Measurements from ENCODE around the gene VANGL2. TPM values are rescaled to one million over a fixed set of nuclear protein-coding genes. Genes with fewer than 3 reads are reported as not detected.
"Not testable (repeated sequence)": the region's sequence is repeated elsewhere in the genome, so short reads cannot be mapped to it uniquely, and the experiment has no call there.

Gene VANGL2
- total RNA-seq, 1 donor from 2014 or later: 6.9 TPM

DNA sequence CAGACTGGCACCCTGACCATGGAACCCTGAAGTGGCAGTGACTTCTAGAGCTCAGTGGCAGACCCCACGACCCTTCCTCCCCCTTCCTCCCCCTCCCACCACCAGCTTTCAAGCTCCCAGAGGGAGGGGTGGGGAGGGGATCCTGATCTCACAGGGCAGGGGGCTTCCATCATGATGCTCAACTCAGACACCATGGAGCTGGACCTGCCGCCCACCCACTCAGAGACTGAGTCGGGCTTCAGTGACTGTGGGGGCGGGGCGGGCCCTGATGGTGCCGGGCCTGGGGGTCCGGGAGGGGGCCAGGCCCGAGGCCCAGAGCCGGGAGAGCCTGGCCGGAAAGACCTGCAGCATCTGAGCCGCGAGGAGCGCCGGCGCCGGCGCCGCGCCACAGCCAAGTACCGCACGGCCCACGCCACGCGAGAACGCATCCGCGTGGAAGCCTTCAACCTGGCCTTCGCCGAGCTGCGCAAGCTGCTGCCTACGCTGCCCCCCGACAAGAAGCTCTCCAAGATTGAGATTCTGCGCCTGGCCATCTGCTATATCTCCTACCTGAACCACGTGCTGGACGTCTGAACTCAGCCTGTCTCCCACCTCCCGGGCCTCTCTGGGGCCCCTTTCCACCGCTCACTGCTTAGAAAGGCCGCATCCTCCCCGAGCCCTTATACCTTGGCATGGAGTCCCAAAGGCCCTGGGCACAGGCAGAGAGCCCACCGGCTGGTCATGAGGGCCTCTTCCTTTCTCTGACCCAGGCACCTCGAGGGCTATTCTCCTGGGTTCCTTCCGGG, 29.6 kb upstream of the VANGL2 start:
- DNase-seq: no peak

DNA sequence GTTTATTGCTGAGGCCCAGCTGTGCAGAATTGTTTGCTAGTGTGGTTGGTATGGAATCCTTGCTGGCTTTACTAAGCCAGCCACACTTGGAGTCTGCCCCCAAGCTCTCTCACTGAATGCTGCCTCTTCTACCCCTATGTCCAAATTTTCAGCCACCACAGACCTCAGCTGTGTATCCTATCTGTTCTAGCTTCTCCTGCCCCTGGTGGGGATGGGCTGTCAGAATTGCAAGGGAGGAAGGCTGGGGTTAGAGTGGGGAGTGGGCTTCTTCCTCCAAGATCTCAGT, 29.1 kb upstream of the VANGL2 start:
- DNase-seq: no peak

DNA sequence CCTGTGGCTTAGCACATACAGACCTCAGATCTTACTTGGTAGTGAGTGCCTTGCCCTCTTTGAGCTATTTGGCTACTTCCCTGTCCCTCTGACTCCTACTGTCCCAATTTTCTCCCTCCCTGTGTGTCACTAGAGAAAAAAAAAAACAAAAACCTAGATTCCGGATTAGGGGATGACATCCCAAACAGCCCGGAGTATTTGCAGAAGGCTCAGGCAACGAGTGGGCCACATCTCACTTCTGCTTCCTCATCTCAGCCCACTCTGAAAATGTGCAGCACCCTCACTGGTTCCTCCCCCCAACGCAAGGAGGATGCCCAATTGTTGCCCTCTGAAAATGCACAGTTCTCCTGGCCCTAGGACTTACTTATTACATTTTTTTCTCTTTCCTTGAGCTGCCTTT, 28.6 kb upstream of the VANGL2 start:
- no peak for DNase-seq

DNA sequence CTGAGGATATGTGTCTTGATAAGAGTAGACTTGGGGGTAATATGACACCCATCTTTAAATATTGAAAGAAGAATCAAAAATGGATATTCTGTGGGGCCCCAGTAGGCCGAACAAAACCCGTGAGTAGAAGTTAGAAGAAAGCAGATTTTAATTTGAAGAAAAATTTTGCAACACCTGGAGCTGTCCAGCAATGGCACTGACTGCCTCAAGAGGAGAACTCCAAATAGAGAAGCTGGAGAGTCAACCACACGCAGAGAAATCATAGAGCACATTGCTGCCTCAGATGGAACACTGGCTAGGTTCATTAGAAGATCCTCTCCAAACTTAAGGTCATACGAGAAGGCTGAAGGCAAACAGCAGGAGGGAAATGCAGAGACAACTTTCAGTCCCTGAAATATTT, 26.7 kb upstream of the VANGL2 start:
- DNase-seq: no peak

DNA sequence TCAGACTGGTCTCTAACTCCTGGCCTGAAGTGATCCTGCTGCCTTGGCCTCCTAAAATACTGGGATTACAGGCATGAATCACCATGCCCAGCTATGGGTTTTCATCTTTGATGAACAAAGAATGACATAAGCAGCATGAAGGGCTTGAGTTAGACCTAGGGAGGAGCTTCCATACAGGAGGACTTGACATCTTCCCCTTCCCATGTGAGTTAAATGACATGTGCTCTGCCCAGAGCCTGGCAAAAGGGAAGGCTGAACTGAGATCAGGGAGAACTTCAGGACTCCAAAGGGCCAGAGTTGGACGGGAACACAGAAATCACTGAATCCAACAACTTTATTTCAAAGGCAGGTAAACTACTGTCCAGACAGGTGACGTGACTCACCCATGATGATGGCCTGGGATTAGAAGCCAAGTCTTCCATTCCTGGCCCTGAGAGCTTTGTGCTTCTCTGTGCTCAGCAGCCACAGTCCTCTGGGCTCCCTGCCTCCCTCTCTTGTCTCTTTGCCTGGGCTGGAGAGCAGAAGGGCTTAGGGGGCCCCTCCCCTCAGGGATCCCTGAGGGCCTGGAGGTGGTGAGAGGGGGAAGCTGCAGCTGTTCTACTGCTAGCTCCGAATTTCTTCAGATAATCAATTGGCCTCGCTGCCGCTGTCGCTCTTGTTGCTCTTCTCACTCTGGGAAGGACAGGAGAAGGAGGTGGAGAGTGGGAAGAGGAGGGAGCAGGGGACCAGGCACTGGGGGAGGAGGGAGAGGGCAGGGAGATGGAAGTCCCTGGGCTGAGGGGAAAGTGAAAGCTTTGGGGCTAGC, 25.9 kb upstream of the VANGL2 start:
- peak; percentile 95 for DNase-seq

DNA sequence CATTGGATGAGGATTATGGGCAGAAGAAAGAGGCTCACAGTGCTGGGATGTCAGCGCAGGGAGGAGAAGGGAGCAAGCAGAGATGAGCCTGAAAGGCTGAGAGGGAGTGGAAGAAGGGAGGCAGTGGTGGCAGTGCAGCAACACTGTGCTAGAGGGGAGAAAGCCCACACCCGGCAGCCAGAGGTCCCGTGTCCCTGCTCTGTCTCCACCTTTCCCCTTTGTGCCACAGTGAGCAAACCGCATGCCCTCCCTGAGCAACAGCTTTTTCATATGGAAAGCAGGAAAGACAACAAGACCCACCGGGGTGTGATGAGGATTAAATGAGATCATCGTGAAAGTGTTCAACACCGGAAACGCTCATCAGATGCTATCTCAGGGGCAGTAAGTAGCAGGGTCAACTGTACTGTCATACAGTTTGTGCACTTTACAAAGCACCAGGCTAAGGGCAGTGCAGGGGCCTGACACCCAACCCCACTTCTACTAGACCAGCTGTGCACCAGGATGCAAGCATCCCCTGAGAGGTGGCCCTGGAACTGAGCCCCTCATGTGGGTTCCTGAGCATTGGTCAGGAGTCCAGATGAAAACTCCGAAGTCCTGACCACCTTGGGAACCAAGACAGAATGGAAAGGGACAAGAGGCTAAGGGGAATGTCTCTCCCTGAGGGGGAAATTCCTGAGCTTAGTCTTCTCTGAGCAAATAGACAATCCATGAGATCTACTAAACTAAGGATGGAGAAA, 24.4 kb upstream of the VANGL2 start:
- DNase-seq: no peak

DNA sequence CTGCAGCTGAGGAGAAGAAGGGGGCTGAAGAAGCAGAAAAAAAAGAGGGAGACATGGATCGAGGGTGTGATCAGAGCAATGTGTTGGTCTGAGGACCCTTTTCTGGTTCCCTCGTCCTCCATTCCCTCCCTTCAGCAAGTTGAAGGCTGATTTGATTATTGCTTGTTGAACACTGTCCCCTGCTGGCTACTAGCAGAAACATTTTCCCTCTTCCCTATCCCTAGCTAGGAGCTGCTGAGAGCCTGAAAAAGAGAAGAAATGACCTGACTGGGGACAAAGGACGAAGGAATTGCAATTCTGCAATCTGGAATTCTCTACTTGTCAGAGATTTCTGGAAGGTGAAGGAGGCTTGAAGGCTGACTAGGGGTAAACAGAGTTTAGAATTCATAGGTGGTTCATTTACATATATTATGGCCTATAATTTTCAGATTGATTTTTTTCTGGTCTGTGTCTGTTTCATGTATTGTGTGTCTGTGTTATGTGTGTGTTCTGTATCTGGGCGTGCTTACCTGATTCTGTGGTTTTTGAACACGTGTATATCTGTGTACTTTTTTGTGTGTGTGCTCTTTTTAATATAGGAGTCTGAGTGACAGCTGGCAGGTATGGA, 23.7 kb upstream of the VANGL2 start:
- peak; percentile 89 for DNase-seq

DNA sequence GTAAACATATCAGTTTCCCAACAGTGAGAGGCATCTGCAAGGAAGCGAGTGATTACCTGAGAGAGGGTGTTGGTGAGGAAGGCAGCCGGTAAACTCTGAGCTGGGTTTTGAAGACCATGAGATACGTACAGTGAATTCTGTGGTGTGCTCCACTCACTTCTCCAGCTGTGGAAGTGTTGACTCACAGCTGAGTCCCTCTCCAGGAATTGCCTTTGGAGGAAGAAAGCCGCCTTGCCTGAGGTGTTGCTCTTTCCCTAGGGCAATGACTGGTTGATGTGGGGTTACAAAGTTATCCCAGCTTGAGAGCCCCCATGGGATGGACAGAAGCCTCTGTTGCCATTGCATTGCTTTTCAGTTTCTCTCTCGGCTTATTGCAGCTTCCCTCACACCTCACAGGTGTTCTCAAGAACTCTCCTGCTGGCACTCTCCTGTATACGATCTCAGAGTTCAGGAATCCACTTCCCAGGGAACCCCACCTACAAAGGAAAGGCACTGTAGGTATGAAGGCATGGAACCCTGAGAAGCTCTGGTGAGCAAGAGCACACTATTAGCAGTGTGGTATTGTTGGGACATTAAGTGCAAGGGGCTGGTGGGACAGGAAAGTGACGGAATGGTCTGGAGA, 22.7 kb upstream of the VANGL2 start:
- no peak for DNase-seq

DNA sequence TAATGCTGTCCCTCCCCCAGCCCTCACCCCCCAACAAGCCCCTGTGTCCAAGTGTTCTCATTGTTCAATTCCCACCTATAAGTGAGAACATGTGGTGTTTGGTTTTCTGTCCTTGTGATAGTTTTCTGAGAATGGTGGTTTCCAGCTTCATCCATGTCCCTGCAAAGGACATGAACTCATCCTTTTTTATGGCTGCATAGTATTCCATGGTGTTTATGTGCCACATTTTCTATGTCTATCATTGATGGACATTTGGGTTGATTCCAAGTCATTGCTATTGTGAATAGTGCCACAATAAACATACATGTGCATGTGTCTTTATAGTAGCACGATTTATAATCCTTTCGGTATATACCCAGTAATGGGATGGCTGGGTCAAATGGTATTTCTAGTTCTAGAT, 15.6 kb upstream of the VANGL2 start:
- DNase-seq: not testable (repeated sequence)

DNA sequence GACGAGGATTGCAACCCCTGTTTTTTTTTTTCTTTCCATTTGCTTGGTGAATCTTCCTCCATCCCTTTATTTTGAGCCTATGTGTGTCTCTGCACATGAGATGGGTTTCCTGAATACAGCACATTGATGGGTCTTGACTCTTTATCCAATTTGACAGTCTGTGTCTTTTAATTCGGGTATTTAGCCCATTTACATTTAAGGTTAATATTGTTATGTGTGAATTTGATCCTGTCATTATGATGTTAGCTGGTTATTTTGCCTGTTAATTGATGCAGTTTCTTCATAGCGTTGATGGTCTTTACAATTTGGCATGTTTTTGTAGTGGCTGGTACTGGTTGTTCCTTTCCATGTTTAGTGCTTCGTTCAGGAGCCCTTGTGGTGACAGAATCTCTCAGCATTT, 12.0 kb upstream of the VANGL2 start:
- not testable (repeated sequence) for DNase-seq

DNA sequence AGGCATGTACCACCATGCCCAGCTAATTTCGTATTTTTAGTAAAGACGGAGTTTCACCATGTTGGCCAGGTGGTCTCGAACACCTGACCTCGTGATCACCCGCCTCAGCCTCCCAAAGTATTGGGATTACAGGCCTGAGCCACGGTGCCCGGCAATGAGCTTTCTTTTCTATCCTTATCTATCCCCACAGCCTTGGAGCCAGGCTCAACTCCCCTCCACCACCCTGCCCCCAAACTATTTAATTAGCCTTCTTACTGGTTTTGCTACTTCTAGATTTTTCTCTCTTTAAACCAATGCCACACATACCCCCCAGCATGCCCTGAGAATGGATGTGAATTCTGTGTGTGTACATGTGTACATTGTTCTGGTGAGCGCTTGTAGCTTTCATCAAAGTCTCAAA, 5.7 kb upstream of the VANGL2 start:
- no peak for DNase-seq

DNA sequence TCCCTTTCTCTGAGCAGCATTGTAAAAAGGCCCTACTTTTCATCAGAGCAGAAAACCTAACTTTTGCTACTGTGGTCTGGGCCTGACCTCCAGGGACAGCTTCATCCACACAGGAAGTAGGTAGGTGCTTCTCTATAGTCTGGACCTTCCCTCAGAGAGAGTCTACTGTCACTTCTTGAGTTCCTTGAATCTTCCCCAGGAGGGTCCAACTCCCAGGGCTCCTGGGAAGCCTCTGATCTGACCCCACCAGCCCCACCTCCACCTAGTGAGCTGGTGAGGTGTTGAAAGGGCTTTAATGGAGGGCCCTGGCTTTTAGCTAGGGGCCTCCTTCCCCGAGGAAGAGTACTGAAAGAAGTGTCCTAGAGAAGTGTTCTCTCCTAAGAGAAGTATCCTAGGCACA, 2.7 kb upstream of the VANGL2 start:
- no peak for DNase-seq

DNA sequence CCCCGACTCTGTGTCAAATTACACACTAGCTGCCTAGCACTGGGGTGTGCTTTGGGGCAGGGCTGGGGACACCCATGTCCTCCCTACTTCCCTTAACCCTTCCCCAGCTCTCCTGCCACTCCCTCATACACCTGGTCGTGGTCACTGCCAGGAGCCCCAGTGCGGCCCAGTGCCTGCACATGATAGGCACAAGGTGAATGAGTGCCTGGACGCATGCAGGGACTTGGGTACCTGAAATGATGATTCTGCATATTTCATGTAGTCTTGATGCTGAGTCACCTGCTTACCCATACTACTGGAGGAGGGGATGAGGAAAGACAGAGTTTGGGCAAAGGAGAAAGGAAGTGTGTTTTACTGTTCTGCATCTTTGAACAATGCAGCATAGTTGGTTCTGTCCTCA, 1.5 kb upstream of the VANGL2 start:
- DNase-seq: no peak

DNA sequence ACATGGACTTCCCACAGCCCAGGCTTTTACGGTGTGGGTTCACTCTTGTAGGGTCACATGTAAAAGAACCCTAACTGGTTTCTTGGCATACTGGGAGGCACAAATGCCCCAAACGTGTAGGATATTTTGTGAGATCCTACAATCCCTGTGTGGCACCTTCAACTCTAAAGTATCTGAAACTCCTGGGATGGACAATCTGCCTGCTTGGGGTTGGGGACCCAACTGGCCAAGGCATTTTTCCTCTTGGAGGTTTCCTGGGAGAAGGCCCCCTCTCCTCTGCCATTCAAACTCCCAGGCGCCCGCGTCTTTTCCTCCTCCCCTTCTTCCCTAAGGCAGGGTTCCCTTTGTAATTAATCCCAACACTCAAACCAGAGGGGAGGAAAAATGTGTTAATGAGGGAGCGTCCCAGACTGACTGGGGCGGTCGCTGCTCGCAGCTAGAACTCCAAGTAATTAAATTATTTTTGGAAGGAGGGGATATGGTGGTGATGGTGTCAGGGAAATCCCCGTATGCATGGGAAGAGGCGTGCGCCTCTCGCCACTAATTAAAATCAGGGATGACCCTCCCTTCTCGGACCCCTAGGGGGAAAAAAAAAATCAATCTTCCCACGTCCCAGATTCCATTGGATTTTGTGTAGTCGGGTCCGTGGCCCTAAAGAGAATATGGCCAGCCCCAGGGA, 681 bp upstream of the VANGL2 start:
- DNase-seq: no peak

DNA sequence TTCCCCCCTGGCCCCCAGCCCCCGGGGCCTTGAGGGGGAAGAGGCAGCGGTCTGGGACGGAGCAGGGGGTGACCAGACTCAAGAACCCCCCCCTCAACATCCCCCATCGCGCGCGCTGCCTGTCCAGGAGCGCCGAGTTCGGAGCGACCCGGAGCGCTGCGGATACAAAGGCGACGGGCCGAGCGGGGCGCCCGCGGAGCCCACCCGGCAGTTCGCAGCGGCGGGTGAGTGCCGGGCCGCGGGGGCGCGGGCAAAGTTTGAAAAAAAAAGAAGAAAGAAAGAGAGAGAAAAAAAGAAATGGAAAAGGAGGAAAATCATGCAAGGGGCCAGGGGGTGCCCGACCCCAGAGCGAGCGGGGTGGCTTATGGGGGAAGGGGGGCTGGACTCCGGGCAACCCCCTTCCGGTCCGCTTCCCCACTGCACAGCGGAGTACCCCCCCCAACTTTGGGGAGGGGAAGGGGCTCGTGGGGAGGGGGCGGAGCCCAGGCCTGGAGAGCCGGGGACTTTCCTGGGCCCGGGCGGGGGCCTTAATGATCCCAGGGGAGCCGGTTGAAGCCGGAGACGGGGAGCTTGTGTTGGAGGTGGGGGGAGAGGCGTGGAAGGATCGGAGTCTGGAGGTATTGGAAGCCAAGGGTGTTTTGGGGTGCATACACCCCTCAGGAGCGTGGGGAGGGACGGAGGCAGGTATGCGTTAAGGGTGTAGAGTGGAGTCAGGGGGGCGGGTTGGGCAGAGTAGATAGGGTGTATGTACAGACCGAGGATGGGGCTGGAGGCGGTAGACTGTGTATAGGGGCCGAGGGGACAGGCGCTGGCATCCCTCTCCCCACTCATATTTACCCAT, 502 bp downstream of the VANGL2 start:
- DNase-seq: peak; percentile 74

DNA sequence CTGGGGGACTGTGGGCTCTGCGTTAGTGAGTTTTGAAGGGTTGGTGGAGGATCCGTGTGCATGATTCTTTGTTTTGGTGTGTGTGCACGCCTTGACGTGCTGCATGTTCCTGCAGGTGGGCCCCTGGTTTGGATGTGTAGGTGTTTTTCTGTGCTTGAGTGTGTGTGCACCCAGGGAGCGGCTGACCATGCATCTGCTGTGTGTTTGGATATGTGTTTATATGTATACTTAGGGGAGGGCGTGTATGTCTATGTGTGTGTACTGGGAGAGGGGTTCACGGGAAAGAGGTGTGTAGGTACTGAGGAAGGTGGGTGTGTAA, 1.1 kb downstream of the VANGL2 start:
- DNase-seq: no peak

DNA sequence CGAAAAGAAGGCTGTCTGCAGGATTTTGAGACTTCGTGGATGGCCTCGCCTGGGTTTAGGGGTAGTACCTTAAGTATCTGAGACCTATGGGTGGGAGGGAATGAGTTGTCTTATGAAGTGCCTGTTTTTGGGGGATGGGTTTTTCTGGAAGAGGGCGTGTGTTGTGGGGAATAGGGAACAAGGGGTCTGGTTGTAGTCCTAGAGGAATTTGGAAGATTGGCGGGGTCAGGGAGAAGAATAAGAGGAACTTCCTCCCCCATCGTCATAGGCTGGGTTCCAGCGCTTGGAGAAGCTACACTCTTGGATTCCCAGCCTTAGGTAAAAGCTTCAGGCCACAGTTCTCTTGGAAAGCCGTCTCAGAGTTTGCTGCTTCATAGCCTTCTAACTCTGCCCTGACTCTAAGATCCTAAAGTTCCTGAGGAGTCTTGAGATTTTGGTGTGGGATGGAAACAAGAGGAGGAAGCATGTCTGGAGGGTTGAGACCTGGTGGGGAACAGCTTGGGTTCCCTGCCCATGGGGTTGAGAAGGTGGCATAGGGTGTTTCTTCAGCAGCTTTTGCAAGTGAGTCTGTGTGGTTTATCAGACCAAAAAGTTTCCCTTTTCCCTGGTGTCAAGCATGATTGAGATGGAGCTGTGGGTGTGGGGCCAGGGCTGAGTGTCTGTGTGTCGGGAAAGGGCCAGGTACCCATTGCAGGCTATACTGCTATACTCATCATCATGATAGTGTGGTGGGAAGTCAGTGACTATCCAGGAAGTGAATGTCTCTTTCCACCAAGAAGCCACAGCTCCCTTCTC, 1.8 kb downstream of the VANGL2 start:
- DNase-seq: peak; percentile 28

DNA sequence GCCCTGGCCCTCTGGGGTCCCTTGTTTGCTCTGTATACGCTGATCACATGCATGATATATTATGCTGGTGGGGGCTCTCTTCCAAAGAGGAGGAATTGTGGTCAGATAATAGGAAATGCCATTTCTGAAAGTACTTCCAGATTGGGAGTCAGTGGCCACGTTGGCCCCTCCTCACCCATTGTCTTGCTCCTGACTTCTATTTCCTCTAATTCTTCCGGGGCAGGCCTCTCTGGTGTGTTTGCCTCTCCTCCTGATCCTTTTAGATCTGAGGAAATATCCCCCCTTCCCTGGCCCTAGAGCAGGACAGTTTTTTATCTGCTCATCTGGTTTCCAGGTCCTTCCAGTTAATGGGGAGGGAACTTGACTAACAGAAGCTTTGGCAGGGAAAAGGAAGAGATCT, 2.9 kb downstream of the VANGL2 start:
- no peak for DNase-seq

DNA sequence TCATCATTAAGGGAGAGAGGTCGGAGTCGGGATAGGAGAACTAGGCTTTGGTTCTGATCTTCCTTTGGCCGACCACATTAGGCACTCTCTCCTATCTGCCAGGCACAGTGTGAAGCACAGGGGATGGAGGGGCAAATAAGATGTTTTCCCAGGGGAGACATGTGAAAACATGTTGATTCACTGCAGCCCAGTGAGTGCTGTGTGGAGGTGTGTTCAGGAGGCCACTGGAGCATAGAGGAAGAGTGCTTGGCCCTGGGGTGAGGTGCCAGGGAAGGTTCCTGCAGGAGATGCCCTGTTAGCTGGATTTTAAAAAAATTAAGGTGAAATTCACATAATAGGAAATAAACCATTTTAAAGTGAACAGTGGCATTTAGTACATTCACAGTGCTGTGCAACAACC, 3.7 kb downstream of the VANGL2 start:
- no peak for DNase-seq

DNA sequence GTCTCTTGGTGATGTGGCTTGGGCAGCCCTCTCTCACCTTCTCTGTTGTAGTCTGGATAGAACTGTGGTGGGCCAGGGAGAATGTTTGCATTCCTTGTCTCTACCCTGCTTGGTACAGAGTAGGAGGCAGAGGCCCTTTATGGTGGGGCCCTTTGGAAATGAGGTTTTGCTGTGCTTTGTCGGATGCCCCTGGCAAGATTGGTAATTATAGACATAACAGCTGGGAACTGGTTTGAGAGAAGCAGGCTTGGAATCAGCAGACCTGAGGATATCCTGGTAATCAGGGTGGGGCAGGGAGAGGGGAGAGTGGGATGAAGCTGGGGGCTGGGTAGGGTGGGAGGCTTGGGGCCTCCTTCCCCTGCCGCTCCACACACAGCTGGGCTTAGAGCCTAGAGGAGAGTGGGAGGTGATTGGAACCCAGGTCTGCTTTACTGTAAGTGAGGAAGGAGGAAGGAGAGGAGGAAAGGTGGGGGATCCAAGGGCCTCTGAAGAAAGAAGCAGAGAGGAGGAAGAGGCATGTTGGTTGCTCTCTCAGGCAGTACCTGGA, 5.0 kb downstream of the VANGL2 start:
- DNase-seq: peak; percentile 29

Measured in tongue (tissue), 2 donors.